Stimulated activated CD8-positive, alpha-beta memory T cell treated with anti-CD3 and anti-CD28 coated beads, Interleukin-12 subunit alpha, Interleukin-12 subunit beta, amount 100 ng/mL, for 24 hours (primary cell): ENCODE results near the gene ARGFX.
"Not testable (repeated sequence)": the region's sequence is repeated elsewhere in the genome, so short reads cannot be mapped to it uniquely, and the experiment has no call there.

ENCODE experiments used
- DNase-seq: peaks from one replicate; pipeline ENCODE4 v3.0.0-alpha.2; 2020; ENCODE audit errors: extremely low read depth

Gene ARGFX

GRCh38 chr3:121599900-121600299 lies 32.2 kb downstream of the ARGFX start:
- DNase-seq, result not testable (repeated sequence)

GRCh38 chr3:121601212-121601812 lies 33.6 kb downstream of the ARGFX start:
- DNase-seq, result no peak

- DNase-seq, result no peak
Observed at GRCh38 chr3:121604759-121605158, 37.0 kb downstream of the ARGFX start.

- DNase-seq, result no peak
Observed at GRCh38 chr3:121606106-121606505, 38.4 kb downstream of the ARGFX start.
